AG09319 (cell line): ENCODE measurements around the gene UXT.
"Not testable (repeated sequence)": the region's sequence is repeated elsewhere in the genome, so short reads cannot be mapped to it uniquely, and the experiment has no call there.

Experiments used
- DNase-seq: peaks from one replicate; pipeline ENCODE4 v3.0.0-alpha.2; 2010; ENCODE audit warnings: low read depth; ENCODE audit errors: extremely low read depth
- CTCF ChIP-seq: IDR thresholded peaks from 2 replicates; pipeline ENCODE4 v1.5.1; 2011; ENCODE audit warnings: low read depth, mild to moderate bottlenecking, inconsistent platforms, low read length, moderate library complexity

The UXT gene

GRCh38 chrX:47612418-47612817 is 46.6 kb downstream of the UXT start:
- no peak for DNase-seq
- no peak for TF ChIP-seq CTCF

GRCh38 chrX:47611926-47612325 is 47.1 kb downstream of the UXT start:
- DNase-seq: no peak
- no peak for TF ChIP-seq CTCF

GRCh38 chrX:47611489-47611888 is 47.5 kb downstream of the UXT start:
- TF ChIP-seq CTCF: no peak
- DNase-seq: no peak

GRCh38 chrX:47610511-47610910 is 48.5 kb downstream of the UXT start:
- DNase-seq: no peak
- no peak for TF ChIP-seq CTCF

GRCh38 chrX:47608130-47608810 is 50.7 kb downstream of the UXT start:
- no peak for DNase-seq
- TF ChIP-seq CTCF: no peak

- DNase-seq: no peak
- TF ChIP-seq CTCF: no peak
Observed at GRCh38 chrX:47607091-47607490, 51.9 kb downstream of the UXT start.

GRCh38 chrX:47605024-47605423 is 54.0 kb downstream of the UXT start:
- TF ChIP-seq CTCF: no peak
- DNase-seq: no peak

GRCh38 chrX:47603125-47603524 is 55.9 kb downstream of the UXT start:
- DNase-seq: not testable (repeated sequence)
